Spleen (tissue), 7 donors: ENCODE measurements around the gene PLCB1.

Experiments used
- POLR2AphosphoS5 ChIP-seq, 3 donors: sonication (generic); formaldehyde crosslinking; IDR thresholded peaks; one replicate each; pipeline ENCODE4 v1.5.1; 2017; ENCODE audit warnings: antibody characterized with exemption in 3 of 3
- TF ChIP-seq, protein P1 (sequence below), 11 experiments: fragments of 200-600 bp in 7 of 11; fragments of 450-650 bp in 4 of 11; sonication (generic) in 4 of 11; IDR thresholded peaks in 8 of 11; conservative IDR thresholded peaks in 3 of 11; 1 replicate in 7 of 11; 2 replicates in 4 of 11; pipeline versions ENCODE4 v1.4.0 to v1.8.0; 2016 to 2021; ENCODE audit warnings: antibody characterized with exemption in 11 of 11, inconsistent platforms in 4 of 11, mild to moderate bottlenecking in 1 of 11
- donor health status: DM: no; HTN: no; CAD: no; lungs with moderate emphysema.
- donor health status: DM: no; HTN: no; CAD: no.
- donor health status: DM: no; HTN: no; CAD: no.

DNA sequence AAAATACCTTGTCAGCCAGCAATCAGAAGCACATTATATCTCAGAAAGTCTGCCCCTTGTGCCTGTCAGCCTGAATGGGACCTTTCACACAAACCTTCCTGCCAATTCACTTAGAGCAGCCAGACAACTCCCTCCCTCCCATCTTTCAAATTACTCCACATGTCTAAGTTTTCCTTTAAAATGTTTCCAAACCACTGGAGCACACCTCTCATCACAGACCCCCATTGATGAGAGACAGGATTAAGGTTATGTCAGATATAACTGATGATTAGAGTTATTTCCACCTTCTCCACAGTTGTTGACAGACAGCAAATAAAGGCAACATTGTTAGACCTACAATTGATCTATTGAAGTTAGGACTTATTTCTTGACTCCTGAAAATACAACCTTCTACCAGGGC is 408.4 kb downstream of the PLCB1 start:
- no peak for TF ChIP-seq POLR2AphosphoS5 (IDR thresholded peaks at IDR 0.05)
- TF ChIP-seq, protein P1, sequence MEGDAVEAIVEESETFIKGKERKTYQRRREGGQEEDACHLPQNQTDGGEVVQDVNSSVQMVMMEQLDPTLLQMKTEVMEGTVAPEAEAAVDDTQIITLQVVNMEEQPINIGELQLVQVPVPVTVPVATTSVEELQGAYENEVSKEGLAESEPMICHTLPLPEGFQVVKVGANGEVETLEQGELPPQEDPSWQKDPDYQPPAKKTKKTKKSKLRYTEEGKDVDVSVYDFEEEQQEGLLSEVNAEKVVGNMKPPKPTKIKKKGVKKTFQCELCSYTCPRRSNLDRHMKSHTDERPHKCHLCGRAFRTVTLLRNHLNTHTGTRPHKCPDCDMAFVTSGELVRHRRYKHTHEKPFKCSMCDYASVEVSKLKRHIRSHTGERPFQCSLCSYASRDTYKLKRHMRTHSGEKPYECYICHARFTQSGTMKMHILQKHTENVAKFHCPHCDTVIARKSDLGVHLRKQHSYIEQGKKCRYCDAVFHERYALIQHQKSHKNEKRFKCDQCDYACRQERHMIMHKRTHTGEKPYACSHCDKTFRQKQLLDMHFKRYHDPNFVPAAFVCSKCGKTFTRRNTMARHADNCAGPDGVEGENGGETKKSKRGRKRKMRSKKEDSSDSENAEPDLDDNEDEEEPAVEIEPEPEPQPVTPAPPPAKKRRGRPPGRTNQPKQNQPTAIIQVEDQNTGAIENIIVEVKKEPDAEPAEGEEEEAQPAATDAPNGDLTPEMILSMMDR (IDR thresholded peaks at IDR 0.05 in 8 of 11, conservative IDR thresholded peaks at IDR 0.05 in 3 of 11): no peak
